Peyer's patch (tissue), 4 donors: ENCODE measurements around the gene ACVR2B.

Experiments
- CTCF ChIP-seq, 6 experiments: fragments of 450-650 bp in 4 of 6; fragments of 200-600 bp in 2 of 6; sonication (generic) in 1 of 6; IDR thresholded peaks; one replicate each; pipeline ENCODE4 v1.5.1; 2017 to 2019; ENCODE audit warnings: antibody characterized with exemption in 6 of 6, mild to moderate bottlenecking in 3 of 6, moderate library complexity in 1 of 6
- POLR2A ChIP-seq, 2 donors: fragments of 450-650 bp; IDR thresholded peaks; one replicate each; pipeline ENCODE4 v1.5.1; 2017; ENCODE audit warnings: antibody characterized with exemption in 2 of 2, mild to moderate bottlenecking in 2 of 2, moderate library complexity in 2 of 2

DNA sequence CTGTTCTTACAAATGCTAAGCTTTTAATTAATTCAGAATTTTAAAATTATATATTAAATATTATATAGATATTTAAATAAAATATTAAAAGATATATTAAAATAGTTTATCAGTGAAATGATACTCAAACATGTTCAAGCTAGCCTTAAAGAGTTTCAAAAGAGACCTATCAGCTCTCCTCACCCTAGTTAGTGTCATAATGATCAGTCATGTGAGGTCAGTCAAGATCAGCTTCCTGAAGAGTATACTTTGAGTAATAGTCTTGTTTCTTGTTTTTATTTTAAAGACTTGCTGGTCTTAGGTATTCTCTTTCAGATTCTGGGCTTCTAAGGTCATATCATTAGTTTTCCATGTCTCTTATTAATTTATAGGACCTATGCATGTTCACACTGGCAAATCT lies 56.9 kb downstream of the ACVR2B start:
- no peak for TF ChIP-seq CTCF (IDR thresholded peaks at IDR 0.05)
- TF ChIP-seq POLR2A (IDR thresholded peaks at IDR 0.05), result no peak
